ENCODE data around the gene PABPC1L.

Gene PABPC1L

GRCh38 chr20:44886266-44886651 is 23.6 kb upstream of the PABPC1L start:
- TF ChIP-seq REST (IDR thresholded peaks at IDR 0.05; ENCODE audit: insufficient read depth in 1 of 2, low read depth in 2 of 2, low read length in 2 of 2) (no peak), SIN3A (IDR thresholded peaks at IDR 0.05; ENCODE audit: borderline replicate concordance, insufficient read depth, low read length) (no peak), TAF1 (IDR thresholded peaks at IDR 0.05; ENCODE audit: borderline replicate concordance, insufficient read depth, low read length) (no peak), POLR2AphosphoS5 (IDR thresholded peaks at IDR 0.05; ENCODE audit: low read depth, low read length) (no peak), FOXP2 (optimal IDR thresholded peaks at IDR 0.05; ENCODE audit: borderline replicate concordance, extremely low read depth, extremely low read length, insufficient read depth) (no peak)

GRCh38 chr20:44886828-44887227 is 23.0 kb upstream of the PABPC1L start:
- TF ChIP-seq POLR2AphosphoS5 (IDR thresholded peaks at IDR 0.05; ENCODE audit: low read depth, low read length) (no peak), SIN3A (IDR thresholded peaks at IDR 0.05; ENCODE audit: borderline replicate concordance, insufficient read depth, low read length) (no peak), TAF1 (IDR thresholded peaks at IDR 0.05; ENCODE audit: borderline replicate concordance, insufficient read depth, low read length) (no peak)

- TF ChIP-seq FOXP2 (optimal IDR thresholded peaks at IDR 0.05; ENCODE audit: borderline replicate concordance, extremely low read depth, extremely low read length, insufficient read depth) (no peak), SIN3A (IDR thresholded peaks at IDR 0.05; ENCODE audit: borderline replicate concordance, insufficient read depth, low read length) (no peak), REST (IDR thresholded peaks at IDR 0.05; ENCODE audit: insufficient read depth in 1 of 2, low read depth in 2 of 2, low read length in 2 of 2) (no peak), TAF1 (IDR thresholded peaks at IDR 0.05; ENCODE audit: borderline replicate concordance, insufficient read depth, low read length) (no peak), POLR2AphosphoS5 (IDR thresholded peaks at IDR 0.05; ENCODE audit: low read depth, low read length) (no peak)
Observed at GRCh38 chr20:44887466-44887865, 22.4 kb upstream of the PABPC1L start.

- TF ChIP-seq FOXP2 (optimal IDR thresholded peaks at IDR 0.05; ENCODE audit: borderline replicate concordance, extremely low read depth, extremely low read length, insufficient read depth) = no peak
- no peak for TF ChIP-seq TAF1 (IDR thresholded peaks at IDR 0.05; ENCODE audit: borderline replicate concordance, insufficient read depth, low read length)
- no peak for TF ChIP-seq POLR2AphosphoS5 (IDR thresholded peaks at IDR 0.05; ENCODE audit: low read depth, low read length)
- TF ChIP-seq SIN3A (IDR thresholded peaks at IDR 0.05; ENCODE audit: borderline replicate concordance, insufficient read depth, low read length) = no peak
- TF ChIP-seq REST (IDR thresholded peaks at IDR 0.05; ENCODE audit: insufficient read depth in 1 of 2, low read depth in 2 of 2, low read length in 2 of 2) = no peak
Observed at GRCh38 chr20:44888226-44889103, 21.4 kb upstream of the PABPC1L start.

GRCh38 chr20:44891826-44892225 is 18.0 kb upstream of the PABPC1L start:
- TF ChIP-seq FOXP2 (optimal IDR thresholded peaks at IDR 0.05; ENCODE audit: borderline replicate concordance, extremely low read depth, extremely low read length, insufficient read depth) = no peak
- no peak for TF ChIP-seq TAF1 (IDR thresholded peaks at IDR 0.05; ENCODE audit: borderline replicate concordance, insufficient read depth, low read length)
- no peak for TF ChIP-seq SIN3A (IDR thresholded peaks at IDR 0.05; ENCODE audit: borderline replicate concordance, insufficient read depth, low read length)
- no peak for TF ChIP-seq POLR2AphosphoS5 (IDR thresholded peaks at IDR 0.05; ENCODE audit: low read depth, low read length)
- no peak for TF ChIP-seq REST (IDR thresholded peaks at IDR 0.05; ENCODE audit: insufficient read depth in 1 of 2, low read depth in 2 of 2, low read length in 2 of 2)

Measured in PFSK-1 (cell line).